ENCODE measurements around the gene ADAM8. TPM values are rescaled to one million over a fixed set of nuclear protein-coding genes. Genes with fewer than 3 reads are reported as not detected.
"Not testable (repeated sequence)": the region's sequence is repeated elsewhere in the genome, so short reads cannot be mapped to it uniquely, and the experiment has no call there.

ADAM8 gene
- polyA plus RNA-seq, 1 donor, result 5.9 TPM

- no CpG with 5 or more reads among the region's 22 CpGs for WGBS (ENCODE audit: insufficient coverage, low lambda C conversion rate)
- Histone ChIP-seq H3K27me3 (ENCODE audit: control insufficient read depth, insufficient read depth, low read length) (no peaks in the 10 kb centered on the region), H3K27ac (ENCODE audit: low read length) (no peak overlapping the region), H3K9me3 (ENCODE audit: control insufficient read depth, low read depth, low read length) (no peaks in the 10 kb centered on the region), H3K36me3 (ENCODE audit: control insufficient read depth, insufficient read depth, low read length) (no peaks in the 10 kb centered on the region), H3K4me3 (ENCODE audit: low read length) (no peak overlapping the region), H3K4me1 (ENCODE audit: control insufficient read depth, insufficient read depth, low read length) (no peaks in the 10 kb centered on the region)
- DNase-seq, result no peak
These were observed 8.1 kb downstream of the ADAM8 start for GRCh38 chr10:133268532-133268931.

- WGBS (ENCODE audit: insufficient coverage, low lambda C conversion rate), result no CpG with 5 or more reads among the region's 22 CpGs
- peaks cover 3% of the 10 kb centered on the region for H3K4me1 ChIP-seq (ENCODE audit: control insufficient read depth, insufficient read depth, low read length)
- no peaks in the 10 kb centered on the region for H3K9me3 ChIP-seq (ENCODE audit: control insufficient read depth, low read depth, low read length)
- H3K4me3 ChIP-seq (ENCODE audit: low read length), result no peak overlapping the region
- no peaks in the 10 kb centered on the region for H3K36me3 ChIP-seq (ENCODE audit: control insufficient read depth, insufficient read depth, low read length)
- peaks cover 1% of the 10 kb centered on the region for H3K27me3 ChIP-seq (ENCODE audit: control insufficient read depth, insufficient read depth, low read length)
- H3K27ac ChIP-seq (ENCODE audit: low read length), result no peak overlapping the region
- DNase-seq, result no peak
These were observed 8.8 kb downstream of the ADAM8 start for GRCh38 chr10:133267829-133268228.

- Histone ChIP-seq H3K4me3 (ENCODE audit: low read length) (no peak overlapping the region), H3K27me3 (ENCODE audit: control insufficient read depth, insufficient read depth, low read length) (peaks cover 3% of the 10 kb centered on the region), H3K36me3 (ENCODE audit: control insufficient read depth, insufficient read depth, low read length) (no peaks in the 10 kb centered on the region), H3K4me1 (ENCODE audit: control insufficient read depth, insufficient read depth, low read length) (peaks cover 8% of the 10 kb centered on the region), H3K9me3 (ENCODE audit: control insufficient read depth, low read depth, low read length) (no peaks in the 10 kb centered on the region), H3K27ac (ENCODE audit: low read length) (no peak overlapping the region)
- no CpG with 5 or more reads among the region's 14 CpGs for WGBS (ENCODE audit: insufficient coverage, low lambda C conversion rate)
- DNase-seq, result no peak
These were observed 9.4 kb downstream of the ADAM8 start for GRCh38 chr10:133267293-133267692.

DNA sequence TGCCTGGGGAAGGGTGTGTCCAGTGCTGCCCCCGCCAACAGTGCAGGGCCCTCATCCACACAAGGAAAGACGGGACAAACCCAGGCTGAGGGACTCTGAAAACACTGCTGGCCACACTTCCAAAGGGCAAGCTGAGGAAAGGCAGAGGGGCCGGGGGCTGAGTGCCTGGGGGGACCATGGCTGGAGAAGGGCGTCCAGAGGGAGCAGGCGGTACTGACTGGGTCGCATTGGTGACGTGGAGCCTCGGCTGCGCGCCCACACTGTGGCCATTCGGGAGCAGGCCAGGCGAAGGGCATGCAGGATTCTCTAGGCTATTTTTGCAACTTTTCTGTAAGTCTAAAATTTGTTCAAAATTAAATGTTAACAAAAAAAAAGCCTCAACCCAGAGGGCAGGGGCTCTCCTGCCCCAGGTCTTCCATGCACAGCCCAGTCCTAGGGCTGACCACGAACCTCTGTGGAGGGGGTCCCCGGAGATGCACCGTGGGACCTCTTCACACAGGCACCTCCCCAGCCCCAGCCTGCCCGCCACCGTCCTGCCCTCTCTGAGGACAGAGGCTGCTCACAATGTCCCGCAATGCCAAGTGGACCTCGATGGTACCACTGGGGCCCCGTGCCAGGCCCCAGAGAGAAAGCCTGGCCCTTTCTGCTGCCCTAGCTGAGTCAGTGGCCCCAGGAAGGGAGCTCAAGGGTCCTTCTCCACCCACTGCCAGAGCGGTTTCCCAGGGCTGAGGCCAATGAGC, 10.4 kb downstream of the ADAM8 start:
- Histone ChIP-seq H3K9me3 (ENCODE audit: control insufficient read depth, low read depth, low read length) (no peaks in the 10 kb centered on the region), H3K27ac (ENCODE audit: low read length) (no peak overlapping the region), H3K27me3 (ENCODE audit: control insufficient read depth, insufficient read depth, low read length) (peaks cover 3% of the 10 kb centered on the region), H3K36me3 (ENCODE audit: control insufficient read depth, insufficient read depth, low read length) (no peaks in the 10 kb centered on the region), H3K4me1 (ENCODE audit: control insufficient read depth, insufficient read depth, low read length) (peaks cover 11% of the 10 kb centered on the region), H3K4me3 (ENCODE audit: low read length) (no peak overlapping the region)
- DNase-seq, result no peak
- no CpG with 5 or more reads among the region's 21 CpGs for WGBS (ENCODE audit: insufficient coverage, low lambda C conversion rate)

- no CpG with 5 or more reads among the region's 10 CpGs for WGBS (ENCODE audit: insufficient coverage, low lambda C conversion rate)
- not testable (repeated sequence) for H3K27me3 ChIP-seq (ENCODE audit: control insufficient read depth, insufficient read depth, low read length); H3K9me3 ChIP-seq (ENCODE audit: control insufficient read depth, low read depth, low read length); H3K27ac ChIP-seq (ENCODE audit: low read length); H3K4me3 ChIP-seq (ENCODE audit: low read length); DNase-seq; H3K36me3 ChIP-seq (ENCODE audit: control insufficient read depth, insufficient read depth, low read length)
- peaks cover 11% of the 10 kb centered on the region for H3K4me1 ChIP-seq (ENCODE audit: control insufficient read depth, insufficient read depth, low read length)
These were observed 11.6 kb downstream of the ADAM8 start for GRCh38 chr10:133265052-133265451.

DNA sequence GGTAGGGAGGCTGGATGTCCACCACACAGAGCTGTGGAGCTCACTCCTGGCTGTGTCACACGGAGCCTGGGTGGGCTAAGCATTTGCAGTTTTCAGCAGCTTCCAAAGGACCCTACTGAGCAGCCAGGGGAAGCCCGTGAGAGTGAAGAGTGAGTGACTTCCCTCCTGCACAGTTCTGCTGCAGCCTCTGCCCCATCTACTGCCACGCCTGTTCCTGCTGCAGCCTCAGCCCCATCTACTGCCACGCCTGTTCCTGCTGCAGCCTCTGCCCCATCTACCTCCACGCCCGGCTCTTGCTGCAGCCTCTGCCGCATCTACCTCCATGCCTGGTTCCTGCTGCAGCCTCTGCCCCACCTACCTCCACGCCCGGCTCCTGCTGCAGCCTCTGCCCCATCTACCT, 12.2 kb downstream of the ADAM8 start:
- H3K4me1 ChIP-seq (ENCODE audit: control insufficient read depth, insufficient read depth, low read length), result peaks cover 11% of the 10 kb centered on the region
- no CpG with 5 or more reads among the region's 9 CpGs for WGBS (ENCODE audit: insufficient coverage, low lambda C conversion rate)

DNA sequence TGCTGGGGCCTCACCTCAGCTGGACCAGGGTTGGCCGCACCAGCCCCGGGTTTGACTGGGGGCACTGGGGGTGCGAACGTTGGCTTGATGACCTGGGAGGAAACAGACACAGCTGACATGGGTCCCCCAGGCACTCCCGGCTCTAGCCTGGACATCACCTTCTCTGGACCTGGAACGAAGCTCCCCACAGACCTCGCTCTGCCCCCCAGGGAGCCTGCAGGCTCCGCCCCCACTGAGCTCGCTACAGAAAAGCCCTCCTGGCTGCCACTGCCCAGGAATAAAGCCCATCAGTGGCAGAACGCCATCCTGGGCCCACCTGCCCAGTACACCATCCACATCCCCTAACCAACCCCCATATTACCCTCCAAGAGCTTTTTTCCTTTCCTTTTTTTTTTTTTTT, 13.0 kb downstream of the ADAM8 start:
- no peaks in the 10 kb centered on the region for H3K9me3 ChIP-seq (ENCODE audit: control insufficient read depth, low read depth, low read length)
- H3K36me3 ChIP-seq (ENCODE audit: control insufficient read depth, insufficient read depth, low read length), result no peaks in the 10 kb centered on the region
- peaks cover 11% of the 10 kb centered on the region for H3K4me1 ChIP-seq (ENCODE audit: control insufficient read depth, insufficient read depth, low read length)
- H3K27me3 ChIP-seq (ENCODE audit: control insufficient read depth, insufficient read depth, low read length), result peaks cover 3% of the 10 kb centered on the region
- H3K27ac ChIP-seq (ENCODE audit: low read length), result no peak overlapping the region
- DNase-seq, result no peak
- no peak overlapping the region for H3K4me3 ChIP-seq (ENCODE audit: low read length)
- WGBS (ENCODE audit: insufficient coverage, low lambda C conversion rate), result no CpG with 5 or more reads among the region's 10 CpGs

More for the DNA sequence above, 12.2 kb downstream of the ADAM8 start:
- peaks cover 3% of the 10 kb centered on the region for H3K27me3 ChIP-seq (ENCODE audit: control insufficient read depth, insufficient read depth, low read length)
- no peak overlapping the region for H3K4me3 ChIP-seq (ENCODE audit: low read length)
- H3K27ac ChIP-seq (ENCODE audit: low read length), result no peak overlapping the region
- no peaks in the 10 kb centered on the region for H3K9me3 ChIP-seq (ENCODE audit: control insufficient read depth, low read depth, low read length)
- DNase-seq, result no peak
- no peaks in the 10 kb centered on the region for H3K36me3 ChIP-seq (ENCODE audit: control insufficient read depth, insufficient read depth, low read length)

DNA sequence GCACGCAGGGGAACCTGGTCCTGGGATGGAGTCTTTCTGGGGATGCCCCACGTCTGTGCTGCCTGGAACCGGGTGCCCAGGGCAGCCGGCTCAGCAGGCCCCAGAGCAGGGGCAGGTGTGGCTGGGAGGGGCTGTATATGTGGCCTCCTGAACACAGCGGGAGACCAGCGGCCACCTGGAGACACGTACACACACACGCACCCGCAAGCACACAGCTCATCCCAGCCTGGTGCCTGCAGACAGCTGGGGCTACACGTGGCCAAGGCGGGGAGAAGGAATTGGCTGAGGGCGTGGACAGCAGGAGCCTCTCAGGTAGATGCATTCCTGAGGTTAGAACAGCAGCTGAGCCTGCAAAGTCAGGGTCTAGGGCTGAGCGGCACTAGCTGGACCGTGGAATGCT, 14.0 kb downstream of the ADAM8 start:
- WGBS (ENCODE audit: insufficient coverage, low lambda C conversion rate), result no CpG with 5 or more reads among the region's 14 CpGs
- Histone ChIP-seq H3K27ac (ENCODE audit: low read length) (no peak overlapping the region), H3K36me3 (ENCODE audit: control insufficient read depth, insufficient read depth, low read length) (no peaks in the 10 kb centered on the region), H3K4me3 (ENCODE audit: low read length) (no peak overlapping the region), H3K9me3 (ENCODE audit: control insufficient read depth, low read depth, low read length) (no peaks in the 10 kb centered on the region), H3K4me1 (ENCODE audit: control insufficient read depth, insufficient read depth, low read length) (peaks cover 17% of the 10 kb centered on the region), H3K27me3 (ENCODE audit: control insufficient read depth, insufficient read depth, low read length) (peaks cover 3% of the 10 kb centered on the region)
- DNase-seq, result peak in 1 of 2 donors; percentile 50

DNA sequence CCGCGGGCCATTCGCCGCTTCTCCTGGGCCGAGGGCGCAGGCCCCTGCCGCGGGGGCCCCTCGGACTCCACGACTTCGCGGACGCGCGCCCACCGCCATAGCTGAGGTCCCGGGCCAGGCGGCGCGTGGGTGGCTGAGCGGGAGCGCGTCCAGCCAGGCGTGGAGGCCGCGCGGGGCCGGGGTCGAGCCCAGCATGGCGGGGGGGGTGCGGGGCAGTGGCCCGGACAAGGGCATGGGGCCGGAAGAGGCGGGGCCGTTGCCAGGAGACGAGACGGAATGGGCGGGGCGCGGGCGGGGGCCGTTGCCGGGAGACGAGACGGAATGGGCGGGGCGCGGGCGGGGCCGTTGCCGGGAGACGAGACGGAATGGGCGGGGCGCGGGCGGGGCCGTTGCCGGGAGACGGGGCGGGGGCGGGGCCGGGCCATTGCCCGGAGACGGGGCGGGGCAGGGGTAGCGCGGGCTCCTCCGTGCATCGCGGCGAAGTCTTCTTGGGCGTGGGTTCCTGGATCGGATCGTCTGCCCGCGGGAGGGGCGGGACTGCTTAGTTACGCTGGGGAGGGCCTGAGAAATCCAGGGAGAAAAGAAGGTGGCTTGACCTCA, 14.8 kb downstream of the ADAM8 start:
- DNase-seq, result peak; percentile 57 to 77
- peak overlapping the region; percentile 58 for H3K4me3 ChIP-seq (ENCODE audit: low read length)
- H3K27ac ChIP-seq (ENCODE audit: low read length), result peak overlapping the region; percentile 44
- H3K27me3 ChIP-seq (ENCODE audit: control insufficient read depth, insufficient read depth, low read length), result peaks cover 3% of the 10 kb centered on the region
- WGBS (ENCODE audit: insufficient coverage, low lambda C conversion rate), result no CpG with 5 or more reads among the region's 79 CpGs
- H3K4me1 ChIP-seq (ENCODE audit: control insufficient read depth, insufficient read depth, low read length), result peaks cover 24% of the 10 kb centered on the region
- no peaks in the 10 kb centered on the region for H3K36me3 ChIP-seq (ENCODE audit: control insufficient read depth, insufficient read depth, low read length)
- no peaks in the 10 kb centered on the region for H3K9me3 ChIP-seq (ENCODE audit: control insufficient read depth, low read depth, low read length)

- Histone ChIP-seq H3K4me3 (ENCODE audit: low read length) (peak overlapping the region; percentile 58), H3K9me3 (ENCODE audit: control insufficient read depth, low read depth, low read length) (no peaks in the 10 kb centered on the region), H3K36me3 (ENCODE audit: control insufficient read depth, insufficient read depth, low read length) (no peaks in the 10 kb centered on the region), H3K27ac (ENCODE audit: low read length) (peak overlapping the region; percentile 44), H3K27me3 (ENCODE audit: control insufficient read depth, insufficient read depth, low read length) (peaks cover 3% of the 10 kb centered on the region), H3K4me1 (ENCODE audit: control insufficient read depth, insufficient read depth, low read length) (peaks cover 24% of the 10 kb centered on the region)
- no CpG with 5 or more reads among the region's 50 CpGs for WGBS (ENCODE audit: insufficient coverage, low lambda C conversion rate)
- DNase-seq, result peak; percentile 52 to 78
These were observed 15.6 kb downstream of the ADAM8 start for GRCh38 chr10:133260895-133261725.

Measured in large intestine (tissue), 3 donors.